HG02588 (cell line): ENCODE results near the gene SCNM1.
A peak's percentile ranks its signal among the peaks of the same experiment; 100 is the strongest.

Source experiments
- ATAC-seq: cut with Tn5 transposase; IDR thresholded peaks from one replicate; pipeline ENCODE4 v1.9.1; 2021; ENCODE audit warnings: mild to moderate bottlenecking, moderate library complexity; ENCODE audit not compliant: unreplicated experiment

The SCNM1 gene

GRCh38 chr1:151165738-151166504 lies at the start of gene SCNM1, which contains the start of gene LYSMD1:
TSS of gene SCNM1 (plus strand) at chr1:151166144. CDS start at chr1:151166153, 9 bp downstream.
TSS of gene LYSMD1 (minus strand) at chr1:151165902. CDS start at chr1:151165258, 644 bp downstream.
- ATAC-seq, result peak; percentile 85

GRCh38 chr1:151124763-151125403 lies 41.1 kb upstream of the SCNM1 start:
- ATAC-seq, result no peak

- no peak for ATAC-seq
These were observed 37.1 kb upstream of the SCNM1 start for GRCh38 chr1:151128800-151129199.

- ATAC-seq, result peak; percentile 71
These were observed 34.9 kb upstream of the SCNM1 start for GRCh38 chr1:151130987-151131586.

- ATAC-seq, result no peak
These were observed 34.1 kb upstream of the SCNM1 start for GRCh38 chr1:151131701-151132334.

- no peak for ATAC-seq
These were observed 33.5 kb upstream of the SCNM1 start for GRCh38 chr1:151132335-151133017.

GRCh38 chr1:151133018-151133806 lies 32.7 kb upstream of the SCNM1 start:
- ATAC-seq, result no peak

- ATAC-seq, result no peak
These were observed 31.5 kb upstream of the SCNM1 start for GRCh38 chr1:151134396-151134795.

- ATAC-seq, result no peak
These were observed 31.0 kb upstream of the SCNM1 start for GRCh38 chr1:151134991-151135390.

- no peak for ATAC-seq
These were observed 30.2 kb upstream of the SCNM1 start for GRCh38 chr1:151135433-151136385.

- no peak for ATAC-seq
These were observed 28.2 kb upstream of the SCNM1 start for GRCh38 chr1:151137789-151138188.

- no peak for ATAC-seq
These were observed 23.4 kb upstream of the SCNM1 start for GRCh38 chr1:151142411-151143056.

GRCh38 chr1:151143057-151143435 lies 22.9 kb upstream of the SCNM1 start:
- no peak for ATAC-seq

GRCh38 chr1:151143986-151144385 lies 22.0 kb upstream of the SCNM1 start:
- no peak for ATAC-seq

GRCh38 chr1:151144474-151145303 lies 21.3 kb upstream of the SCNM1 start:
- ATAC-seq, result no peak

GRCh38 chr1:151145304-151146071 lies 20.5 kb upstream of the SCNM1 start:
- ATAC-seq, result no peak

GRCh38 chr1:151146072-151146411 lies 19.9 kb upstream of the SCNM1 start:
- ATAC-seq, result no peak
